GM12872 (cell line): ENCODE data around the gene IL23A.

Experiments
- TF ChIP-seq, protein P1 (sequence below): IDR thresholded peaks from 3 replicates; pipeline ENCODE4 v1.5.1; 2011; ENCODE audit warnings: low read depth, mild to moderate bottlenecking, low read length, moderate library complexity; ENCODE audit not compliant: insufficient read depth

Gene IL23A

DNA sequence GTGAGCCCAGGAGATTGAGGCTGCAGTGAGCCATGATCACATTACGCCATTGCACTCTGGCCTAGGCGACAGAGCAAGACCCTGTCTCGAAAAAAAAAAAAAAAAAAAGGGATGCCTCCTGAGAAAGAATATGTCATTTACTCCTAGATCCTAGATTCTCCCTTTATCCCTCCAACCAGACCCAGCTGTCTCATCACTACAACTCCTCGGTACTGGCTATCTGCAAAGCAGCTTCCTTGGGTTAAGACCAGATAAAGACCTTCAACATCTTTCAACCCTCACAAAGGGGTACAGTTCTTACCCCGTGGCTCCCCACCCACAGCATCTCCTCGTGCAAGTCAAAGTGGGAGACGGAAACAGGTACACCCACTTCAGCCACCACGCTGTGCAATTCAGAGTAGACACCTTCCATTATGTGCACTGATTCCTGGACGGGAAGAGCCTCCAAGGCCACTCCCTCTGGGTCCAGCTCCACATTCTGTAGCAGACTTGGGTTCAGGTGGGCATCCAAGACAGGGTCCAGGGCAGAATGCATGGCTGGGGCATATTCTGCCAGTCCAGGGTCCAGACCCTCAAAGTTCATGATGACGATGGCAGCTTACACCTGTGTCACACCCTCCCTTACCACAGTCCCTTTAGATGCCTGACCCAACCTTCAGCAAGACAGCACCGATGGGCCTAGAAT lies 6.0 kb upstream of the IL23A start:
- TF ChIP-seq, protein P1, sequence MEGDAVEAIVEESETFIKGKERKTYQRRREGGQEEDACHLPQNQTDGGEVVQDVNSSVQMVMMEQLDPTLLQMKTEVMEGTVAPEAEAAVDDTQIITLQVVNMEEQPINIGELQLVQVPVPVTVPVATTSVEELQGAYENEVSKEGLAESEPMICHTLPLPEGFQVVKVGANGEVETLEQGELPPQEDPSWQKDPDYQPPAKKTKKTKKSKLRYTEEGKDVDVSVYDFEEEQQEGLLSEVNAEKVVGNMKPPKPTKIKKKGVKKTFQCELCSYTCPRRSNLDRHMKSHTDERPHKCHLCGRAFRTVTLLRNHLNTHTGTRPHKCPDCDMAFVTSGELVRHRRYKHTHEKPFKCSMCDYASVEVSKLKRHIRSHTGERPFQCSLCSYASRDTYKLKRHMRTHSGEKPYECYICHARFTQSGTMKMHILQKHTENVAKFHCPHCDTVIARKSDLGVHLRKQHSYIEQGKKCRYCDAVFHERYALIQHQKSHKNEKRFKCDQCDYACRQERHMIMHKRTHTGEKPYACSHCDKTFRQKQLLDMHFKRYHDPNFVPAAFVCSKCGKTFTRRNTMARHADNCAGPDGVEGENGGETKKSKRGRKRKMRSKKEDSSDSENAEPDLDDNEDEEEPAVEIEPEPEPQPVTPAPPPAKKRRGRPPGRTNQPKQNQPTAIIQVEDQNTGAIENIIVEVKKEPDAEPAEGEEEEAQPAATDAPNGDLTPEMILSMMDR = no peak

DNA sequence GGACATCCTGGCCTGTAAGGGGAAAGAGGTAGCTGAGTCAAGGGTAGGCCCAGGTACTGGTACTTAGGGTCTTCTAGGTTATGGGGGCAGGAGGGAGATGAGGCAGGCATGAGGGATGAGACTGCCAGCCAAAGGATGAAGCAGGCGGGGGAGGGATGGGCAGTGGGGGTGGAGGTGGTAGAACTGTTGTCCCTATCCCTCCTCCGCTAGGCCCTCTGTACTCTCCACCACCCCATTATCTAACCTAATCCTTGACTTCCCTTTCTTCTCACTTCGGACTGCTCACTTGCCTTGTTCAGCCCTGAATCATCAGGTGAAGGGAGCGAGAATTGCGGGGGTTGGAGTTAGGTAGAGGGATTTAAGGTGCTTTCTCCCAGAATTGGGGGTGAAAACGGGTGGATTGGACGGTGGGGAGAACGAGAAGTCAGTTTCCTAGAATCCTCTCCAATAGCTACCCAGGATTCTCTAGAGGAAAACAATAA lies 5.4 kb upstream of the IL23A start:
- TF ChIP-seq, protein P1 = no peak

DNA sequence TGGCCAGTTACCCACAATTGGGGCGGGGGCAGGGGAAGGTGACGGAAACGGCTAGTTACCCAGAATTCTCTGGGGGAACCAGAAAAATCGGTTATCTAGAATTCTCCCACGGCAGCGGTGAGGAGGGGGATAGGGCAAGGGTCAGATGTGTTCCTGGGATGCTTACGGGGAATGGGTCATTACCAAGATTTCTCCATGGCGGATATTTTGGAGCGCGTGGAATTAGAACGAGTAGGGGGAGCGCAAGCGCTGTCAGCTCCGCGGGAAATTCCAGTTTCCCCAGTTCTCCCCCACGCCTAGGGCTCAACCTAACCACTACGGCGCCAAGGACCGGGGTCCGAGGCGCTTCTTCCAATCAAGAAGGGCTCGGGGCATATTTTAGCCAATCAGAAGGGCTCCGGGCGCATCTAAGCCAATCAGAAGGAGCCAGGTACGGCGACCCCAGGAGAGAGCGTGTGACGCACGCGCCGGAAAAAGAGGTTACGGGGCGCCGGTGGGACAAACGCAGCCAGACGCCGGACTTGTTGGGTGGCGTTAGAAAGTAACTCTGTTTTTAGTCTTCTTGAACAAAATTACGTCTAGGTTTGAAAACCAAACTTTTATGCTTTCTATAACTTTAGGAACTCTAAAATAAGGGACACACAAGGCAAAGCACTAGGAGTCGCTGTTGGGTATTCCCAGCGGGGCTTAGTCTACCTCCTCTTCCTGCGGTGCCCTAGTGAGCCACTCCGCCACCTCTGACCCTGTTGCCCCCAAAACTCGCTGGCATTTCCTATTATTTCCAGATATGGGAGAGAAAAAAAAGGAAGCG lies 4.8 kb upstream of the IL23A start, which contains the start of gene PAN2:
PAN2 (minus strand) TSS at position 322 of the 811 bp plus-strand sequence. CDS start 906 bp downstream, outside the sequence.
- TF ChIP-seq, protein P1 = peak; percentile 66

DNA sequence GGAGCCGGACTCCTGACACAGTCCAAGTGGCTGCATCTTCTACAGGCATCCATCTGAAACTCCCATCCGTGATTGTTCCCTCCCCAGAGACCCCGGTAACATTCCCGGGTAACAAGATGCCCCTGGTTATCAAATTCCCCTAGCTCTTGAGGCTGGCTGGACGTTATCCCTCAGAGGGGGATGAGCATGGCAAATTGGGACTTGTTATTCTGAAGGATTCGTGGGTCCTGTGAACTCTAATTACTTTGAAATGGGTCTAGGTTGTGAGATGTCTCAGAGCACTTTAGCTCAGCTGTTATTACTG lies 4.2 kb upstream of the IL23A start:
- TF ChIP-seq, protein P1 = no peak

DNA sequence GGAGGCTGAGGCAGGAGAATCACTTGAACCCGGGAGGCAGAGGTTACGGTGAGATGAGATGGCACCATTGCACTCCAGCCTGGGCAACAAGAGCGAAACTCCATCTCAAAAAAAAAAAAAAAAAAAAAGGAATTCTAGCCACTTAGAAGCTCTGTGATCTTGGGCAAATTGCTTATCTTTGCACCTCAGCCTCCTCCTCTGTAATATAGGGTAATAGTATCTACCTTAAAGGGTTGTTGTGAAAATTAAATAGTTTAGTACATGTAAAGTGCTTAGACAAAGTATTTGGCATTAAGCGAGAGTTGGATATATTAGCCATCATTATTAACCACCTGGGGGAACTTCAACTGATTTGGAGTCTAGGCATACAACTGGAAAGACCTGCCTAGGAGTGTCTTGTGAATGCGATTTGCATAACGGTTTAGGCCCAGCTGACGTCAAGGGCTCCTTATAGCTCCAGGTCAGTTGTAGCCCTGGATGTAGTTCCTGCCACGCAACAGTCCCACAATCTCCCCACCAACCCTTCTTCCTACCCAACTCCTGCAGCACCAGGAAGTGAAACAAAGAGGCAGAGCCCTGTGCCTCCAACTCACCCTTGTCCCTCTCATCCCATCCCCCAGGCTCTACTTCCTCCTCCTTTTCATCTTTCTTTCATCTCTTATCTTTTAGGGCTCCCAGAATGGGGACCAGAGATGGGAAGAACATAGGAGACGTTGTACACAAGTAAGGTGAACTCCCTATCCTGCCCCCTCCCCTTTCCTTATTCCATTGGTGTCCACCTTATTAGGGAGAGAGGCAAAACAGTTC lies 2.1 kb upstream of the IL23A start:
- TF ChIP-seq, protein P1 = no peak

DNA sequence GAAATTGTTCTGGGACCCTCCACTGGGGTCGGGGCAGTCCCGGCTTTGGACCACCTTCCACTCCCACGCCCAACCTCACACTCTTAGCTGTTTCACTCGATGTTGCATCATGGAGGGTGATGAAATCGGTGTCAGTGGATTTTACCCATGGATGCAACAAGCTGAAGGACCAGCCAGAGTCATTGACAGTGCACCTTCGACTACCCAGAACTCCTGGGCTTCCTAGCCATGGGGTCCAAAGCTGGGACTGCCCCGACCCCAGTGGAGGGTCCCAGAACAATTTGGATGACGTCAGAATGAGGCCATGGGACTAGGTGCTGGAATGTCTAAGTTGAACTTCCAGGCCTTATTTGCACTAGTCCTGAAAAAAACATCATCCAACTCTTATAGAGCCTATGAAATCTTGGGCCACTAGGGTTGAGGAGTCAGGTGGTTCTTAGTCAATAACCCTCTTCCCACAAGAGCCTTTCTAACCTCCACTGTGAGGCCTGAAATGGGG lies 882 bp upstream of the IL23A start:
- TF ChIP-seq, protein P1 = no peak

DNA sequence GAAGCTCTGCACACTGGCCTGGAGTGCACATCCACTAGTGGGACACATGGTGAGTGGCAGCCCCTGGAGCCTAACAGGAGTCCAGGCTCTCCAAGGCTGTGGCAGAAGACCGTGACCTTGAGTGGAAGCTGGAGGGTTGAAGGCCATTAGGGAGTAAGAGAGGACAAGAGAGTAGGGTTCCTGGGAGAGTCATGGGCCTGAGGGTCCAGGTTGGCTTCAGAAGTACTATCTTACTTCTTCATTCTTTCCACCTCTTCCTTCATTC lies 406 bp downstream of the IL23A start:
- TF ChIP-seq, protein P1 = no peak
